ENCODE measurements around the gene CD68.

DNA sequence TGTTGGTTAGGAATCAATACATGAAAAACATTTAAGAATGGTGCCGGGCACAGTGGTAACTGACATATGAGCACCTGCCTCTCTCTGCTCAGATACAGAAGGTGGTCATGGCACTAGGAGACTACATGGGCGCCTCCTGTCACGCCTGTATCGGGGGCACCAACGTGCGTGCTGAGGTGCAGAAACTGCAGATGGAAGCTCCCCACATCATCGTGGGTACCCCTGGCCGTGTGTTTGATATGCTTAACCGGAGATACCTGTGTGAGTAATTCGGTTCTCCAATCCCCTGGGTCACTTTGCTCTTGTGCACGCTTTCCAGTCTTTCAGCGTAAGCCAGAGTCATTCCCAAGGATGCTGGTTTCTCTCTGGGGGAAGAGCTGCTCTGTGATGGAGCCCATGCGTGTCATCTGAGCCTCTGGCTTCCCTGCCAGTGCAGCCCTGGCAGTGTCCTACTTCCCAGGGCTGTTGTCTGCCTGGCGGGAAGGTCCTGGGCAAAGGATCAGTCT, 3.0 kb upstream of the CD68 start:
- TF ChIP-seq CTCF (IDR thresholded peaks at IDR 0.05): no peak
- no peak for TF ChIP-seq POLR2A (IDR thresholded peaks at IDR 0.05)
